Stimulated activated CD8-positive, alpha-beta memory T cell treated with anti-CD3 and anti-CD28 coated beads, Interleukin-4, amount 100 ng/mL, for 1 hour (primary cell): ENCODE data around the gene CCDC32.

Experiments used
- DNase-seq, 2 donors: peaks; one replicate each; pipeline ENCODE4 v3.0.0-alpha.2; 2020; ENCODE audit warnings: low read depth in 2 of 2, low spot score in 1 of 2

The CCDC32 gene

GRCh38 chr15:40513609-40514008, 51.2 kb downstream of the CCDC32 start:
- DNase-seq: no peak

- DNase-seq: no peak
These were observed 52.4 kb downstream of the CCDC32 start for GRCh38 chr15:40512440-40512839.

- DNase-seq: no peak
These were observed 53.2 kb downstream of the CCDC32 start for GRCh38 chr15:40511472-40512133.

- DNase-seq: no peak
These were observed 53.8 kb downstream of the CCDC32 start for GRCh38 chr15:40511093-40511471.

- DNase-seq: no peak
These were observed 54.6 kb downstream of the CCDC32 start for GRCh38 chr15:40510201-40510600.

- no peak for DNase-seq
These were observed 56.6 kb downstream of the CCDC32 start for GRCh38 chr15:40508216-40508615.

GRCh38 chr15:40506964-40507571, 57.8 kb downstream of the CCDC32 start:
- peak in 1 of 2 donors; percentile 41 for DNase-seq
